ENCODE data around the gene HCN1. TPM values are rescaled to one million over a fixed set of nuclear protein-coding genes. Genes with fewer than 3 reads are reported as not detected.
"Not testable (repeated sequence)": the region's sequence is repeated elsewhere in the genome, so short reads cannot be mapped to it uniquely, and the experiment has no call there.

Gene HCN1
- total and polyA plus RNA-seq, 3 donors from 2014 or later, result 0.20 to 1.7 (median 1.4) TPM

GRCh38 chr5:45355189-45355992, 340.8 kb downstream of the HCN1 start:
- no peak for DNase-seq
- intact Hi-C loops (cut with DNase I; ENCODE audit: low total_unique reads), result no loop called here
- Histone ChIP-seq H3K36me3 (ENCODE audit: low read depth, missing control alignments) (no peaks in the 10 kb centered on the region), H3K27ac (no peak overlapping the region), H3K9me3 (no peaks in the 10 kb centered on the region), H3K4me3 (no peak overlapping the region), H3K4me1 (no peaks in the 10 kb centered on the region), H3K27me3 (no peaks in the 10 kb centered on the region)
- WGBS, 2 donors, result 90 to 91% methylated on average over 3 of the region's 3 CpGs
- TF ChIP-seq POLR2A (IDR thresholded peaks at IDR 0.05), result no peak
- no peak for TF ChIP-seq CTCF (IDR thresholded peaks at IDR 0.05)

- Histone ChIP-seq H3K9me3 (no peaks in the 10 kb centered on the region), H3K27ac (no peak overlapping the region), H3K27me3 (no peaks in the 10 kb centered on the region), H3K4me1 (no peaks in the 10 kb centered on the region), H3K36me3 (ENCODE audit: low read depth, missing control alignments) (no peaks in the 10 kb centered on the region), H3K4me3 (no peak overlapping the region)
- WGBS, 2 donors, result 77 to 79% methylated on average over 2 of the region's 2 CpGs
- intact Hi-C loops (cut with DNase I; ENCODE audit: low total_unique reads), result no loop called here
- no peak for DNase-seq
- TF ChIP-seq POLR2A (IDR thresholded peaks at IDR 0.05) (no peak), CTCF (IDR thresholded peaks at IDR 0.05) (no peak)
Observed at GRCh38 chr5:45336464-45336863, 359.7 kb downstream of the HCN1 start.

- 86 to 94% methylated on average over 2 of the region's 2 CpGs for WGBS, 2 donors
- intact Hi-C loops (cut with DNase I; ENCODE audit: low total_unique reads), result no loop called here
Observed at GRCh38 chr5:45335978-45336377, 360.2 kb downstream of the HCN1 start.

GRCh38 chr5:45335346-45335745, 360.8 kb downstream of the HCN1 start:
- intact Hi-C loops (cut with DNase I; ENCODE audit: low total_unique reads), result no loop called here
- no peak for TF ChIP-seq POLR2A (IDR thresholded peaks at IDR 0.05)
- no peak for DNase-seq
- Histone ChIP-seq H3K36me3 (ENCODE audit: low read depth, missing control alignments) (no peaks in the 10 kb centered on the region), H3K27ac (no peak overlapping the region), H3K9me3 (no peaks in the 10 kb centered on the region), H3K4me3 (no peak overlapping the region), H3K27me3 (no peaks in the 10 kb centered on the region), H3K4me1 (no peaks in the 10 kb centered on the region)

More at GRCh38 chr5:45335978-45336377, 360.2 kb downstream of the HCN1 start:
- no peak overlapping the region for H3K4me3 ChIP-seq
- H3K36me3 ChIP-seq (ENCODE audit: low read depth, missing control alignments), result no peaks in the 10 kb centered on the region
- H3K27me3 ChIP-seq, result no peaks in the 10 kb centered on the region
- TF ChIP-seq POLR2A (IDR thresholded peaks at IDR 0.05) (no peak), CTCF (IDR thresholded peaks at IDR 0.05) (no peak)
- H3K27ac ChIP-seq, result no peak overlapping the region
- no peaks in the 10 kb centered on the region for H3K9me3 ChIP-seq
- DNase-seq, result no peak
- no peaks in the 10 kb centered on the region for H3K4me1 ChIP-seq

GRCh38 chr5:45334939-45335338, 361.2 kb downstream of the HCN1 start:
- H3K36me3 ChIP-seq (ENCODE audit: low read depth, missing control alignments), result no peaks in the 10 kb centered on the region
- H3K4me3 ChIP-seq, result no peak overlapping the region
- no peak for DNase-seq
- intact Hi-C loops (cut with DNase I; ENCODE audit: low total_unique reads), result no loop called here
- no peaks in the 10 kb centered on the region for H3K27me3 ChIP-seq
- WGBS, 2 donors, result 54 to 88% methylated on average over 1 of the region's 1 CpG
- H3K4me1 ChIP-seq, result no peaks in the 10 kb centered on the region
- H3K9me3 ChIP-seq, result no peaks in the 10 kb centered on the region
- TF ChIP-seq POLR2A (IDR thresholded peaks at IDR 0.05), result no peak
- no peak for TF ChIP-seq CTCF (IDR thresholded peaks at IDR 0.05)
- no peak overlapping the region for H3K27ac ChIP-seq

- intact Hi-C loops (cut with DNase I; ENCODE audit: low total_unique reads); H3K4me1 ChIP-seq; H3K27me3 ChIP-seq; DNase-seq; H3K4me3 ChIP-seq; H3K36me3 ChIP-seq (ENCODE audit: low read depth, missing control alignments); H3K27ac ChIP-seq; H3K9me3 ChIP-seq: not testable (repeated sequence)
- 77 to 90% methylated on average over 2 to 8 of the region's 8 CpGs for WGBS, 2 donors
Observed at GRCh38 chr5:45312627-45313026, 383.6 kb downstream of the HCN1 start.
